GM13976 (cell line): ENCODE measurements around the gene SF3B3.
A peak's percentile ranks its signal among the peaks of the same experiment; 100 is the strongest.

Source experiments
- DNase-seq: peaks from one replicate; pipeline ENCODE4 v3.0.0; 2012; ENCODE audit warnings: low spot score
- in situ Hi-C: fragments of 300-500 bp; cut with MboI; formaldehyde crosslinking; loops from one replicate; pipeline ENCODE4 v1.12.0; 2022; ENCODE audit warnings: low sequenced_read_pairs, mixed read lengths, inconsistent platforms; ENCODE audit not compliant: unreplicated experiment
- TF ChIP-seq, protein P1 (sequence below): IDR thresholded peaks from 2 replicates; pipeline ENCODE4 v1.5.1; 2012; ENCODE audit warnings: borderline replicate concordance, mild to moderate bottlenecking; ENCODE audit not compliant: insufficient read depth; ENCODE audit errors: extremely low read depth, missing control alignments, control extremely low read depth

SF3B3 gene

GRCh38 chr16:70523743-70524398 is at the start of gene SF3B3:
SF3B3 (plus strand) TSS chr16:70523816; CDS start chr16:70526657, 2,841 bp downstream.
- TF ChIP-seq, protein P1, sequence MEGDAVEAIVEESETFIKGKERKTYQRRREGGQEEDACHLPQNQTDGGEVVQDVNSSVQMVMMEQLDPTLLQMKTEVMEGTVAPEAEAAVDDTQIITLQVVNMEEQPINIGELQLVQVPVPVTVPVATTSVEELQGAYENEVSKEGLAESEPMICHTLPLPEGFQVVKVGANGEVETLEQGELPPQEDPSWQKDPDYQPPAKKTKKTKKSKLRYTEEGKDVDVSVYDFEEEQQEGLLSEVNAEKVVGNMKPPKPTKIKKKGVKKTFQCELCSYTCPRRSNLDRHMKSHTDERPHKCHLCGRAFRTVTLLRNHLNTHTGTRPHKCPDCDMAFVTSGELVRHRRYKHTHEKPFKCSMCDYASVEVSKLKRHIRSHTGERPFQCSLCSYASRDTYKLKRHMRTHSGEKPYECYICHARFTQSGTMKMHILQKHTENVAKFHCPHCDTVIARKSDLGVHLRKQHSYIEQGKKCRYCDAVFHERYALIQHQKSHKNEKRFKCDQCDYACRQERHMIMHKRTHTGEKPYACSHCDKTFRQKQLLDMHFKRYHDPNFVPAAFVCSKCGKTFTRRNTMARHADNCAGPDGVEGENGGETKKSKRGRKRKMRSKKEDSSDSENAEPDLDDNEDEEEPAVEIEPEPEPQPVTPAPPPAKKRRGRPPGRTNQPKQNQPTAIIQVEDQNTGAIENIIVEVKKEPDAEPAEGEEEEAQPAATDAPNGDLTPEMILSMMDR: no peak
- in situ Hi-C loops: no loop called here
- peak; percentile 78 for DNase-seq

DNA sequence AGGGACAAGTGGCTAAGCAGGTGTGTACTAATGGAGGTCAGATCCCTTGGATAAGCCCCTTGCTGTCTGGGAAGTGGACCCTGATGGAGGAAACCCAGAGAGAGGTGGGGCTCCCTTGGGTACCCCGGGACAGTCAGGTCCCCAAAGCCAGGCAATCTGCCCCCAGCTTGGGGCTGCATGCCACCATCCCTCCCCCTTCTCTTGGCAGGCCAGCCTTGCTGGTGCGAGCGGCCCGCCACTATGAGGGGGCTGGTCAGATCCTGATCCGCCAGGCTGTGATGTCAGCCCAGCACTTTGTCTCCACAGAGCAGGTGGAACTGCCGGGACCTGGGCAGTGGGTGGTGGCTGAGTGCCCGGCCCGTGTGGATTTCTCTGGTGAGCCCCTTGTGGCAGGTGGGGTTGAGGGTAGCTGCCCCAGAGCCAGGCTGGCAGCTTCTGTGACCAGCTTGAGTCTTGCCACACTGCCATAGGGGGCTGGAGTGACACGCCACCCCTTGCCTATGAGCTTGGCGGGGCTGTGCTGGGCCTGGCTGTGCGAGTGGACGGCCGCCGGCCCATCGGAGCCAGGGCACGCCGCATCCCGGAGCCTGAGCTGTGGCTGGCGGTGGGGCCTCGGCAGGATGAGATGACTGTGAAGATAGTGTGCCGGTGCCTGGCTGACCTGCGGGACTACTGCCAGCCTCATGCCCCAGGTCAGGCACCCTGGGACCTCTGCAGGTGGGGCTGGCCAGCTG is 49.1 kb upstream of the SF3B3 start:
- TF ChIP-seq, protein P1: no peak
- in situ Hi-C loops: no loop called here
- no peak for DNase-seq

DNA sequence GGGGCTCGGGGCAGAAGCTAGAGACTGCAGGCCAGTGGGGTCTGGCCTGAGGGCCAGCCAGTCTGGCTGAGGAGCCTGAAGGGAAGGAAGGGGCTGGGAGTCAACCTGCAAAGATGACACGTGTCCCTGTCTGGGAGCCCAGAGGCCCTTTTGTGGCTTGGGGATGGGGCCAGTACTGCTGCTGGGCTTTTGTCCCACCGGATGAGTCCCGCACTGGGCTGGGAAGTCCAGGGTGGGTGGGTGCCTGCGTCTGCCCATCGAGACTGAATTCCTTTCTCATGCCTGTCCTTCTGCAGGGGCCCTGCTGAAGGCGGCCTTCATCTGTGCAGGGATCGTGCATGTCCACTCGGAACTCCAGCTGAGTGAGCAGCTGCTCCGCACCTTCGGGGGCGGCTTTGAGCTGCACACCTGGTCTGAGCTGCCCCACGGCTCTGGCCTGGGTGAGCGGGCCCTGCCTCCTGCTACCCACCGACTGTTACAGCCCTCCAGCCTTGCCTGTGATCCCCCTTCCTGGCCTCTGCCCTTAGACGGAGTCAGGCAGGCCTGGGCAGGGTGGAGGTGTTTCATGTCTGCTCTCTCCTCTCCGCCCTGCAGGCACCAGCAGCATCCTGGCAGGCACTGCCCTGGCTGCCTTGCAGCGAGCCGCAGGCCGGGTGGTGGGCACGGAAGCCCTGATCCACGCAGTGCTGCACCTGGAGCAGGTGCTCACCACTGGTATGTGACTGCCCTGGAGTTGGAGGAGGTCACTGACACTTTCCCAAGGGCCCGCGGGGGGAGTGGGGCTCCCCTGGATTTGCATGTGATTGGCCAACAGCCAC is 48.4 kb upstream of the SF3B3 start:
- TF ChIP-seq, protein P1: no peak
- in situ Hi-C loops: no loop called here
- DNase-seq: peak; percentile 34

- in situ Hi-C loops: no loop called here
- peak; percentile 96 for DNase-seq
- TF ChIP-seq, protein P1: no peak
These were observed 47.2 kb upstream of the SF3B3 start for GRCh38 chr16:70476272-70477020.

- in situ Hi-C loops: no loop called here
These were observed 45.4 kb upstream of the SF3B3 start for GRCh38 chr16:70478169-70478568.

More at GRCh38 chr16:70478169-70478568, 45.4 kb upstream of the SF3B3 start:
- no peak for DNase-seq
- TF ChIP-seq, protein P1: no peak
